CD4-positive, alpha-beta T cell (primary cell): ENCODE data around the gene NDRG3. TPM values are rescaled to one million over a fixed set of nuclear protein-coding genes. Genes with fewer than 3 reads are reported as not detected.

Source experiments
- ATAC-seq: fragments of 200-7000 bp; cut with Tn5 transposase; one replicate; pipeline ENCODE4 v1.10.0; 2022; ENCODE audit warnings: mild to moderate bottlenecking; ENCODE audit not compliant: poor library complexity
- CTCF ChIA-PET: fragments of 350-600 bp; sonication (Branson Sonifier 250); formaldehyde crosslinking; loops from one replicate; lab custom pipeline; 2021; ENCODE audit warnings: antibody characterized with exemption, inconsistent platforms; lab: Charles Lee
- POLR2A ChIA-PET: fragments of 350-600 bp; sonication (Branson Sonifier 250); formaldehyde crosslinking; loops from one replicate; lab custom pipeline; 2021; ENCODE audit warnings: antibody characterized with exemption, inconsistent platforms; lab: Charles Lee
- DNase-seq, 14 experiments: peaks; one replicate each; pipeline ENCODE4 v3.0.0-alpha.2; 2013 to 2020; ENCODE audit warnings: mixed read lengths in 2 of 14
- H3K27ac ChIP-seq, 2 donors: one replicate each; pipeline versions ENCODE4 v1.5.1 to v1.7.0; 2013; ENCODE audit warnings: low read length in 2 of 2, low read depth in 1 of 2, mild to moderate bottlenecking in 1 of 2
- H3K27me3 ChIP-seq, 2 experiments: 1 replicate in 1 of 2; 2 replicates in 1 of 2; pipeline versions ENCODE4 v1.6.1 to v1.7.0; 2013; ENCODE audit warnings: low read length in 2 of 2, control low read depth in 1 of 2, mild to moderate bottlenecking in 1 of 2, moderate library complexity in 1 of 2; ENCODE audit not compliant: insufficient read depth in 2 of 2, control insufficient read depth in 1 of 2
- H3K36me3 ChIP-seq: one replicate; pipeline ENCODE4 v1.6.1; 2013; ENCODE audit warnings: low read length, control low read depth; ENCODE audit not compliant: insufficient read depth
- H3K4me1 ChIP-seq: one replicate; pipeline ENCODE4 v1.6.1; 2013; ENCODE audit warnings: low read length, control low read depth; ENCODE audit not compliant: insufficient read depth
- H3K4me3 ChIP-seq: one replicate; pipeline ENCODE4 v1.5.1; 2013; ENCODE audit warnings: mild to moderate bottlenecking, low read length, moderate library complexity
- H3K9me3 ChIP-seq, 2 experiments: 1 replicate in 1 of 2; 2 replicates in 1 of 2; pipeline versions ENCODE4 v1.6.1 to v1.7.0; 2013; ENCODE audit warnings: low read length in 2 of 2, mild to moderate bottlenecking in 2 of 2, control low read depth in 1 of 2, moderate library complexity in 1 of 2; ENCODE audit not compliant: control insufficient read depth in 1 of 2, insufficient read depth in 1 of 2
- H3K27ac Mint-ChIP-seq: one replicate; pipeline ENCODE4 v1.8.0; 2020; ENCODE audit warnings: mixed read lengths
- H3K27me3 Mint-ChIP-seq: one replicate; pipeline ENCODE4 v1.8.0; 2021; ENCODE audit warnings: mixed read lengths
- H3K36me3 Mint-ChIP-seq: one replicate; pipeline ENCODE4 v1.8.0; 2021; ENCODE audit warnings: low read depth, mixed read lengths
- H3K4me1 Mint-ChIP-seq: one replicate; pipeline ENCODE4 v1.8.0; 2021; ENCODE audit warnings: low read depth, mixed read lengths
- H3K4me3 Mint-ChIP-seq: one replicate; pipeline ENCODE4 v1.8.0; 2020; ENCODE audit warnings: mild to moderate bottlenecking, mixed read lengths
- H3K9me3 Mint-ChIP-seq: one replicate; pipeline ENCODE4 v1.8.0; 2020; ENCODE audit warnings: mixed read lengths
- CTCF ChIP-seq: fragments of 200-600 bp; IDR thresholded peaks from one replicate; pipeline ENCODE4 v1.8.0; 2022; ENCODE audit warnings: antibody characterized with exemption, mild to moderate bottlenecking
- intact Hi-C, 2 experiments: fragments of 100-400 bp; cut with DNase I in 1 of 2; cut with micrococcal nuclease in 1 of 2; formaldehyde crosslinking; loops; one replicate each; pipeline versions ENCODE4 v1.15.1 to v1.9.0; 2023 to 2025; cut with DNase I, micrococcal nuclease
- total RNA-seq, 174 experiments: library from RNA in 2 of 174; stranded (reverse) in 2 of 174; gene quantifications; one replicate each; pipeline ENCODE4 v1.2.3 and lab custom pipeline; 2021 to 2026

Gene NDRG3
- total RNA-seq, 2 experiments from 2014 or later, result 17.3 to 17.5 TPM

- Histone ChIP-seq H3K9me3 (no peaks in the 10 kb centered on the region), H3K4me1 (peaks cover 37% of the 10 kb centered on the region), H3K4me3 (peak overlapping the region; percentile 100), H3K27me3 (no peaks in the 10 kb centered on the region), H3K27ac (peak overlapping the region; percentile 93 to 97), H3K36me3 (peaks cover 23% of the 10 kb centered on the region)
- intact Hi-C loops, result loop anchor here (1.0 to 5.0 kb wide), 7 partner anchors 10 to 167 kb away; partner anchors contain the start of genes DSN1 (in 2 of the 2) and TGIF2 (in 2 of the 2)
- TF ChIP-seq CTCF, result no peak
- Mint-ChIP-seq H3K9me3 (no peaks in the 10 kb centered on the region), H3K4me3 (peak overlapping the region; percentile 98), H3K27me3 (no peaks in the 10 kb centered on the region), H3K4me1 (peaks cover 38% of the 10 kb centered on the region), H3K27ac (peak overlapping the region; percentile 97), H3K36me3 (peaks cover 45% of the 10 kb centered on the region)
- ATAC-seq (peak; percentile 35), DNase-seq (peak in 13 of 14 experiments; percentile 22 to 82 (median 38))
- ChIA-PET POLR2A (interaction anchor here (0.6 to 4.4 kb wide), 25 partner anchors 9 to 651 kb away, joined by 3 to 121 read pairs (median 7); partner anchors contain the start of genes DSN1, SCAND1, SLA2 and TGIF2), CTCF (interaction anchor here (1.0 to 4.0 kb wide), 15 partner anchors 11 to 169 kb away, joined by 3 to 68 read pairs (median 6); partner anchors contain the start of genes DSN1, NDRG3, SLA2 and TGIF2)
Observed at GRCh38 chr20:36604952-36605398, 140.9 kb downstream of the NDRG3 start.

Other genes starting within 250 kb of the NDRG3 start
- gene MYL9, start 204.6 kb downstream of the NDRG3 start, total RNA-seq, result not detected
- gene TGIF2, start 172.5 kb downstream of the NDRG3 start, total RNA-seq, result 10 to 100 TPM; 29.2 to 34.5 TPM
- 10 to 100 TPM; 62.6 to 74.8 TPM for gene RAB5IF, start 140.3 kb downstream of the NDRG3 start, total RNA-seq
- 10 to 100 TPM; 19.9 to 21.3 TPM for gene SLA2, start 99.9 kb downstream of the NDRG3 start, total RNA-seq
- 10 to 100 TPM; 10.5 to 14.3 TPM for gene DSN1, start 27.7 kb upstream of the NDRG3 start, total RNA-seq
- not detected for gene TLDC2, start 130.0 kb upstream of the NDRG3 start, total RNA-seq
- 100 to 1,000 TPM; 232 to 239 TPM for gene SAMHD1, start 205.6 kb upstream of the NDRG3 start, total RNA-seq